Stimulated activated CD8-positive, alpha-beta memory T cell treated with anti-CD3 and anti-CD28 coated beads, Interleukin-7, amount 100 ng/mL, for 24 hours (primary cell): Measurements from ENCODE around the gene CAMK2N2.

Experiments used
- DNase-seq: peaks from one replicate; pipeline ENCODE4 v3.0.0-alpha.2; 2020; ENCODE audit warnings: low read depth

The CAMK2N2 gene

GRCh38 chr3:184211718-184212117, 49.6 kb downstream of the CAMK2N2 start:
- no peak for DNase-seq

DNA sequence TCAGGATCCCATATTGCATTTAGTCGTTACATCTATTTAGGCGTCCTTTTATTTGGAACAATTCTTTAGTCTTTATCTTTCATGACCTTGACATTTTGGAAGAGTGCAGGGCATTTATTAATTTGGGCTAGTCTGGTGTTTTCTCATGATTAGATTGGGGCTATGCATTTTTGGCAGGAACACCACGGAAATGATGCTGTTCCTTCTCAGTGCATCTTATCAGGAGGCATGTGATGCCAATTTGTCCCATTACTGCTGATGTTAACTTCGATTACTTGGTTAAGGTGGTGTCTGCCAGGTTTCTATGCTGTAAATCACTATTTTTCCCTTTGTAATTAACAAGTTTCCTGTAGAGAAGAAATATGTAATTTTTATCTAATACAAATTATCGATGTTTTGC, 50.1 kb downstream of the CAMK2N2 start:
- DNase-seq = no peak
